ENCODE data around the gene SLFN12.
"Not testable (repeated sequence)": the region's sequence is repeated elsewhere in the genome, so short reads cannot be mapped to it uniquely, and the experiment has no call there.

The SLFN12 gene

GRCh38 chr17:35407531-35407930 lies 24.8 kb downstream of the SLFN12 start:
- no peak for DNase-seq

DNA sequence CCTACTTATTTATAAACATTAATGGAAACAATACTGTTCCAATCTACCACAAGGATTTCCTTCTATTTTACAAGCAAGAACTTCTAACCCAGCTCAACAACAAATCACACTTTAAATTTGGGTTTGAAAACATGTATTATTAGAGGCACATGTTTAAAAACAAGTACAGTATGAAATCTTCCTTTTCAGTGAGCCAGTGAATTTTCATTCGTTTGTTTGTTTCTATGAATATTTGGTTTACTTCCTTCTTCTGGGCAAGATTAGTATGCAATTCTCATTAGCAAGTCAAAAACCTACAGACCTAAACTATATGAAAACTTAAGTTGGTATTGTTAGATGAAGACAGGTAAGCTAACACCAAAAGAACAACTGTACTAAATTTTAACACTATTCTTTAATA lies 25.7 kb downstream of the SLFN12 start:
- DNase-seq = no peak

DNA sequence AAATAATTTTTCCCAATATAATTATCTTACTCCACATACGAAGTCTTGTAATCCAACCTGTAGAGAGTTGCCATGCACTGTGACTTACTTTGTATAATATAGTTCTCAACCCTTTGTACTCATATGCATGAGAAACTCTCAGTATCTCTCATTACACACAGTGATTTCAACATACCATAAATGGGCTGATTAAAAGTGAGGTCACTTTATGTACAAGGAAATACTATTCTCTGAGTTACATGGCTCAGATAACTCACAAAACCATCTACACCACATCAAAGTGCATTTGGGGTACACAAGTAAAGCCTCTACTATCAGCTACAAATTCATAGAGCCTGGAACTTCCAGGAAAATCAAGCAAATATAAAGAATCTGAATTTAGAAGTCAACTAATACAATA lies 27.9 kb downstream of the SLFN12 start:
- no peak for DNase-seq

DNA sequence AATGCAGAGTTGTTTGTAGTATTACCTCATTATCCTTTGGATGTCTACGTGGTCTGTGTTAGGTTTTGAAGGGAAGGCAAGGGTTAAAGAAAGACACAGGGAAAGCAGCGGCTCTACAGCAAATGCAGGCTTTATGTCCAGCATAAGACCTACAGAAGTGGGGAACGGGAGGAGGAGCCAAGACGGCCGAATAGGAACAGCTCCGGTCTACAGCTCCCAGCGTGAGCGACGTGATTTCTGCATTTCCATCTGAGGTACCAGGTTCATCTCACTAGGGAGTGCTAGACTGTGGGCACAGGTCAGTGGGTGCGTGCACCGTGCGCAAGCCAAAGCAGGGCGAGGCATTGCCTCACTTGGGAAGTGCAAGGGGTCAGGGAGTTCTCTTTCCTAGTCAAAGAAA lies 38.5 kb downstream of the SLFN12 start:
- DNase-seq = not testable (repeated sequence)

DNA sequence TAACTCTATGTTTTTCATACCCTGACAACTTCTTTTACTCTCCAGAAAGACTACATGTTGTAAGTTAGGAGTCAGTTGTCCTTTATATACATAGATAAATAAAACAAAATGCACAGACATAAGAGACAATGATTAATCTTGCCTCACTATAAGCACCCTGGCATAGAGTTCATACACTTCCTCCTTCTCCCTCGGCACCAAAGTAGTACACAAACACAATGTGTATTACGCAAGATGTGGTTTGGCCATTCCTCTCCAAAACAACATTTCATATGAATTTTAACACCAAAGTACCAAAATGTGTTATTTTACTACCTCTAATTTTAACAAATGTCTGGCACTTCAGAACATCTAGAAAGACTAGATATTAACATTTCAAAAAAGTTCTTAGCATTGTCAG lies 41.6 kb downstream of the SLFN12 start:
- DNase-seq = no peak

GRCh38 chr17:35390156-35390555 lies 42.1 kb downstream of the SLFN12 start:
- DNase-seq = no peak

DNA sequence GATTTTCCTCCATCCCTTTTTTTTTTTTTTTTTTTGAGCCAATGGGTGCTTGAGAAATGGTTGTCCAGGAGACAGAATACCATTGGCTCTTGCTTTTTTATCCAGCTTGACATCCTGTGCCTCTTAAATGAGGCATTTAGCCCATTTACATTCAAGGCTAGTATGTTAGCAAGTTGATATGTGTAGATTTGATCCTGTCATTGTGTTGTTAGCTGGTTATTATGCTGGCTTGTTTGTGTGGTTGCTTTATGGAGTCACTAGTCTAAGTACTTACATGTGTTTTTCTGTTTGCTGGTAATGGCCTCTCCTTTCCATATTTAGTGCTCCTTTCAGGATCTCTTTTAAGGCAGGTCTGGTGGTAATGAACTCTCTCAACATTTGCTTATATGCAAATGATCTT lies 44.8 kb downstream of the SLFN12 start:
- no peak for DNase-seq

DNA sequence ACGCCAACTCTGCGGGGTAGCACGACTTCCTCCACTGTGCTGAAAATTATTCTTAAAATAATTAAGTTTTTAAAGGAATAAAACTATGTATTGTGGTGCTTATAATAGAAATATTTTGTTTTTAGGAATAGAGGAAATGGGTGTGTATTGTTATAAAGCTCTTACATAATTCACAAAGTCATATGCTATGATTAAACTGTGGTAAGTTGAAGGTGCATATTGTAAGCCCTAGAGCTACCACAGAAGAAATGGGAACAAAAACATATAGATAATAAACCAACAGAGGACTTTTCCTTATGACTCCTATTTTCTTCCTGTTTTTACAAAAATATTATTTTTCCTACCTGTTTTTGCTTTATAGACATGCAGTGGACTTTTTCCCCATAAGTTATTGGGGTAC lies 54.6 kb downstream of the SLFN12 start:
- no peak for DNase-seq

DNA sequence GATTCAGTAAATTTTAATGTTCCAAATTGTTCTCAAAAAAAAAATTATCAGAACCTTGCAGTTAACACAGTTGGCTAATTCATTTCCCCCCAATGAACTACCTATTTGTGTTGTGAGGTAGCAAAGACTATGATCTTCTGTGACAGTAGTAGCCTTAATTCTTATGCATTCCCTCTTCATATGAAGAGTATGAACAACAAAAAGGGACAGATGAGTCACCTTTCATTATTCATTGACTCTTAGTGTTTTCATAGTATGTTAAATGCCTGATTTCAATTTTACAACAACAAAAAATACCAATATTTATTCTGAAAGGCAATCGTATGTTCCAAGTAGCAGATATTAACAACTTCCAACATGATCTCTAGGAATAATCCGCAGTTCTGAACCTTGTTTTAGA lies 55.2 kb downstream of the SLFN12 start:
- no peak for DNase-seq

GRCh38 chr17:35376245-35376644 lies 56.1 kb downstream of the SLFN12 start:
- peak in 1 of 6 experiments; percentile 5 for DNase-seq

GRCh38 chr17:35374766-35375344 lies 57.4 kb downstream of the SLFN12 start:
- no peak for DNase-seq

DNA sequence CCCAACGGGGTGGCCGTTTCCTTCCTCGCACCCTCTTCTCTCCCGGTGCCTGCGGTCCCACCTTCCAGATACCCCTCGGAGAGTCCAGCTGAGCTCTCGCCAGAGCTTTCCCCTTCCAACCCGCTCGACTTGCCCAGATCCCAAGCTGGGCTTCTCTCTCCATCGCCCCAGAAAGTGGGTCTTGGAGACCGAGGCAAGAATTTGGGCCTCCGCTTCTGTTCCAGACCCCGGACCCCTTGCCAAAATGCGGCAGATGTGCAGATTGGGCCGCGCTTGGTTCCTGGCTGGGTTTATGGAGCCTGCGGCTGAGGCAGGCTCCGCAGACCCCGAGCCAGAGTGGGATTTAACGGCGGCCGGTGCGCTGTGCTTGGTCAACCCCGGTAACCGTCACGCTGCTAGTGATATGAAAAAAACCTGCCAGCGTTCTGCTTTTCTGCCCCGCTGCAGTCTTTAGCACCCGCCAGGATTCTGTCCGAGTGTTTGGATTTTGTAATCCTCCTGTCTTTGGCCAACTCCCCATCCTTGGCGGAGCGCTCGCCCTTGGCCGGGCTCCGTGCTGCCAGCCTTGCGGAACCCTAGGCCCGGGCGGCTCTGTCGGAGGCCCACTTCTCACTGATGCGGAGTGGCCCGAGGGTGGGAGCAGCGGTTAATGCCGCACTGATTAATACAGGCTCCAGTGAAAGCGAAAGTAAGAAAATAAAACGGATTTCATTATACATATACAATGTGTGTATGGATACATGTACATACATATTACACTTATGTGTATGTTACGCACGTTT lies 58.1 kb downstream of the SLFN12 start:
- DNase-seq = peak in 5 of 6 experiments; percentile 17 to 68 (median 35)

- DNase-seq = peak; percentile 69 to 86 (median 82)
These were observed 58.7 kb downstream of the SLFN12 start, which contains the start of gene SLFN11 for GRCh38 chr17:35373534-35373983. Gene SLFN11 (minus strand): TSS chr17:35373621. CDS start chr17:35363807, 9,814 bp downstream.

DNA sequence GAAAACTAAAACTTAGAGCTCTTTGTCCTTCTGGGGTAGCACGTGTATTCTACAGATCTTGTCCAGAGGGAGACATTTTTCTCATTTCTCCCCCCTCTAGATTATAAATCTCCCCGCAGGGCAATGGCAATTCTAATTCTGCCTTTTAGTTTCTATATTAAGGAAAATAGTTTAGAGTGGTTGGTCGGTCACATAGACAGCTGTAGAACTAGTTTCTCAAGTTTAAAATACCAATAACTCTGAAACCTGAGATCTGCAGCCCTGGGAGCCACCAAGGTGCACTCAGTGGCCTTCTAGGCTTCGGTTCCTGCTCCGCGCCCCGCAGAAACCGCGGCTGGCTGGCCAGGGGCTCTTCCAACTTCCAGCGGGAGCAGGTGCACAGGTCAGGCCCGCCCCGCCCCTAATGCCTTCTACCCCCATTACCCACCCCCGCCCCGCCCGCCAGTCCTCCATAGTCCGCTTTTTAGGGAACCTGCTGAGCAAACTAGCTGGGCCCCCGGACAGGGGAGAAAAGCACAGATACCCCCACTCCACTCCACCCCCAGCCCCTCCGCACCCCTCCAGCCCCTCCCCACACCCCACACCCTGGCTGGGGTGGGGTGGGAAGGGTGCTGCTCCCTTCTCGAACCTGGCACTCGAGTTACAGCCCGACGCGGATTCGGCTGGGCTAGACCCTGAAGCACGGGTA lies 59.3 kb downstream of the SLFN12 start:
- peak in 2 of 6 experiments; percentile 2 to 44 for DNase-seq

DNA sequence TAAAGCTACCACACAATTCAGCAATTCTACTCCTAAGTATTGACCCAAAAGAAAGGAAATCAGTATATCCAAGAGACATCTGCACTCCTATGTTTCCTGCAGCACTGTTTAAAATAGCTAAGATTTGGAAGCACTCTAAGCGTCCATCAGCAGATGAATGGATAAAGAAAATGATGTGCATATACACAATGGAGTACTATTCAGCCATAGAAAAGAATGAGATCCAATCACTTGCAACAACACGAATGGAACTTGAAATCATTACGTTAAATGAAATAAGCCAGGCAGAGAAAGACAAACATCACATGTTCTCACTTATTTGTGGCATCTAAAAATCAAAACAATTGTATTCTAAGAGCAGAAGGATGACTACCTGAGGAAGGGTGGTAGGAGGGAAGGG lies 60.4 kb downstream of the SLFN12 start:
- DNase-seq = no peak

DNA sequence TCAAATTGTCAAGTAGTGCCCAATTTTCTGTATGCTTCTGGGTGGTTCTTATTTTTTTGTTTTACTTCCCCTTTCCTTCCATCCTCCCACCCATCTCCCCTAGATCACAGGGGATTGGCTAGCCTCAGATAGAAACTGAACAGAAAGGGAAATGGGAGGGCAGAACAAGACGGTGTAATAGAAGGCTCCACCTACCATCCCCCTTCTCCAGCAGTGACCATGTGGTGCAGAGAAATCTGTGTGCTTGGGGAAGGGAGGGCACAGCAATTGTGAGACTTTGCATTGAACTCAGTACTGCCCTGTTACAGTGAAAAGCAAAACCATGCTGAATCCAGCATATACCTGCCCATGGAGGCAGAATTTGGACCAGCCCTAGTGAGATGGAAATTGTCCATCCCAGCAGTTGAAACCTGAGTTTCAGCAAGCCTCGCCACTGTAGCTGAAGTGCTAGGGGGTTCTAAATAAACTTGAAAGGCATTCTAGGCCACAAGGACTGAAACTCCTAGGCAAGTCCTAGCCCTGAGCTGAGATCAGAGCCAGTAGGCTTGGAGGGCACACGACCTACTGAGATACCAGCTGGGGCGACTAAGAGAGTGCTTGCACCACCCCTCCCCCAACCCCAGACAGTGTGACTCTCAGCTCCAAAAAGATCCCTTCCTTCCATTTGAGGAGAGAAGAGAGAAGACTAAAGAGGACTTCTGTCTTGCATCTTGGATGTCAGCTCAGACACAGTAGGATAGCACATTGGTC lies 64.0 kb downstream of the SLFN12 start:
- peak in 4 of 6 experiments; percentile 3 to 27 (median 8) for DNase-seq

DNA sequence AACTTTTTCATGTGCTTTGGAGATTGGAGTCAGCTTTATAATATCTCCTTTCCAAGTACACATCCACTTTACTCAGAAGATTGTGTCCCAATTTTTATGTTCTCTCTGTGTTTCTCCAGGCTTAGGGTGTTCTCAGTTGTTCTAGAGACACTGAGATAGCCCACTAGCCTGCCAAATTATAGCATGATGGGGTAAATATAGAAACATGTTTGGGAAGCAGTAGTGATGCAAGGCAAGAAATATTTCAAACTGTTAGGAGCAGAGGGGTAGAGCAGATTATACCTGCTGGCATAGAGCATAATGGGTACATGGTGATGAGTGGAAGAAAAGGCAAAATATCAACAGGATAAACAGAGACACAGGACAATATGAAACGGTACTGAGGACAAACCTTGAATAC lies 71.3 kb downstream of the SLFN12 start:
- DNase-seq = no peak
